ENCODE measurements around the gene ENOPH1.
A peak's percentile ranks its signal among the peaks of the same experiment; 100 is the strongest.
"Not testable (repeated sequence)": the region's sequence is repeated elsewhere in the genome, so short reads cannot be mapped to it uniquely, and the experiment has no call there.

Gene ENOPH1

DNA sequence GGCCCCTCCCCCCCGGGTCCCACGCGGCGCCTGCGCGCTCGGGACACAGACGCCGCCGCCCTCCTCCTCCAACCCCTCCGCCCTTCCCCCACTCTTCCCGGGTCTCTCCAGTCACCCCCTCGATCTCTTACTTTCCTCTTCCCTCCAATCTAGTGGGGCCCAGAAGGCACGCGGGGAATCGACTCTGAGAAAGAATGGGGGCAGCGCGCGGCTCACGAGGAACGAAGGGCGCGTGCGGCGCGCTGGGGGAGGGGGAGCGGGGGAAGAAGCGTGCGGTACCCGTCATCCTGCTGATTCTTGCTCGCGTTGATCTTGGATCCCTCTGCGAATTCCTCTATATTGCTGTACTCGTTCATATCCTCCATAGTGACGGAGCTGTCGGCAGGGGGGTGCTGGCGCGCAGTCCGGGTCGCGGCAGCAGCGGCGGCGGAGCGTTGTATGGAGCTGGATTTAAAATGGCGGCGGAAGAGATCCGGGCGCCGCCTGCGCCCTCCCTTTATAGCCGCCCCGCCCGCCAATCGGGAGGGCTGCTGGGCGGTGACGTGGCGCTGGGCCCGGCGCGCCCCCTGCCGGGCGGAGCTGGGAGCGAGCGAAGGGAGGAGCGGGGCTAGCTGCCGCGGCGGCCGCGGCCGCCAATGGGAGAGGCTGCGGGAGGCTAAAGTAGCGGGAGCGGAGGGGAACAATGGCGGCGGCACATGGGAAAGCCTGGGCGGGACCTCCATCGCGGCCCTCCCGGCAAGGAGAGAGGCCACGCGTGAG lies 1.2 kb upstream of the ENOPH1 start:
- peak; percentile 45 for DNase-seq

DNA sequence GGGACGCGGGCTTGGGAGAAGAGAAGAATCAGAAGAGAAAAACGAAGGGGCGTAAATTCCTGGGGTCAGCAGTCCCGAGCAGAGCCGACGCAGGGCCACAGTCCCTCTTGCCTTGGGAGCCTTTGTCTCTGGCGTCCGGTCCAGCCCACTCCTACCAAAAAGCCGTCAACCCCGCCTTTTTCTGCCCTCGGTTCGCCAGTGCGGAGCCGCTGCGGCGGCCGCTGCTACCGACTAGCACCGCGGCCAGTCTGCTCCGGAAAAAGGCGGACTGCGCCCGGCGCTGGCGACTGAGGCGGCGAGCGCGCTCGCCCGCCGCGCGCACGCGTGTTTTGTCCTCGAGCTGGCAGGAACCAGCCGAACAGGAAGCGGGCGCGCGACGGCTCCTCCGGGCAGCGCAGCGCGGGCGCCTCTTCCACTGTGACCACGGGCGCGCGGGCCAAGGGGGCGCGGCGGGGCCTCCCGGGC lies 630 bp upstream of the ENOPH1 start:
- no peak for DNase-seq

DNA sequence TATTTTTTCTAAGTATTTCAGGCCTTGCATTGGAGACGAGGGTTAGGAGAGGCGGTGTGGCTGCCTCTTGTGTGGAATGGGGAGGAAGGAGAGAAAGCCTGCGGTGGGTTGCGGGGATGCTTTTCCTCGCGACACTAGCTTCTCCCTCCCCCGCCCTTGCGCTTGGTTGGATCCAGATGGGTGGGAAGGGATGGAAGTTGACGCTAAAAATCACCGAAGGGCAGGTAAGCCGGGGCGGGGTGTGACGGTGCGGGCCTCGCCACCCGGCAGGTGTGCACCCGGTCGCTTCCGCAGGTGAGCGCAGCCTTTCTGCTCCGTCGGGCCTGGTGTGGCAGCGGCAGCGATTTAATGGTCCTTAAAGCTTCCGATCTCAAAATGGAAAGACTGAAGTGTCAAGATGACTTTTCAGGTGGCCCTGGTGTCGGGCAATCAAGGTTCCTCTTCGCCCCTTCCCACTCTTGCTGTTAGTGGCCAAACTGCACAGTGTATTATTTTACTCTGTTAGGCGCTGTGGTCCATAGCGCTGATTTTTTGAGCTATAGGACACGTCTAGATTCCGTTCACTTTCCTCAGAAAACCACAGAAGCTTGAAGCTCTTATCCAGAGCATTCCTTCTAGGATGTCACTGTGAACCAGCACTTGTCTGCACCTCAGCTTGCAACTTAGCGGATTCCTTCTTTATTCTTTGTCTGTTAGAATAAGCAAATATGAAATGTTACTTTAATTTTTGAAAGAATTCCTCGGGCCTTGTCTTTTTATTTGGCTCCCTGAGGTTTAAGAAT lies 765 bp downstream of the ENOPH1 start:
- peak; percentile 33 for DNase-seq

DNA sequence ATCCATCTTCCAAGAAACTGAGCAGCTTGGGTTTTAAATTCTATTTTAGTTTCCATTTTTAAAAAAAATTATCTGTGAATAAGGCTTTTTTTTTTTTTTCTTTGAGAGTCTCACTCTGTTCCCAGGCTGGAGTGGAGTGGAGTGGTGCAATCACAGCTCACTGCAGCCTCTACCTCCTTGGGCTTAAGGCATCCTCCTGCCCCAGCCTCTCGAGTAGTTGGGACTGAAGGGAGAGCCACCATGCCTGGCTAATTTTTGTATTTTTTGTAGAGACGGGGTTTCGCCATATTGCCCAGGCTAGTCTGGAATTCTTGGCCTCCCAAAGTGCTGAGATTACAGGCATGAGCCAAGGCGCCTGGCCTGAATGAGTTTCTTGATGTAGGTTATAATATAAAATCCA lies 1.4 kb downstream of the ENOPH1 start:
- DNase-seq: no peak

DNA sequence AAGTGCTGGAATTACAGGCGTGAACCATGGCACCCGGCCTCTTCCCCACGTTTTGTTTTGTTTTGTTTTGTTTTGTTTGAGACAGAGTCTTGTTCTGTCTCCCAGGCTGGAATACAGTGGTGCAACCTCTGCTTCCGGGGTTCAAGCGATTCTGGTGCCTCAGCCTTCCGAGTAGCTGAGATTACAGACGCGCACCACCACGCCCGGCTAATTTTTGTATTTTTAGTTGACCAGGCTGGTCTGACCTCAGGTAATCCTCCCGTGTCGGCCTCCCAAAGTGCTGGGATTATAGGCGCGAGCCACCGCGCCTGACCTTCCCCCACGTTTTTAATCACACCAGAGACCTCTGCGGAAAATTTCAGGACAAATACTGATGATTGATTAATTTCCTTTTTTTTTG lies 2.2 kb downstream of the ENOPH1 start:
- no peak for DNase-seq

DNA sequence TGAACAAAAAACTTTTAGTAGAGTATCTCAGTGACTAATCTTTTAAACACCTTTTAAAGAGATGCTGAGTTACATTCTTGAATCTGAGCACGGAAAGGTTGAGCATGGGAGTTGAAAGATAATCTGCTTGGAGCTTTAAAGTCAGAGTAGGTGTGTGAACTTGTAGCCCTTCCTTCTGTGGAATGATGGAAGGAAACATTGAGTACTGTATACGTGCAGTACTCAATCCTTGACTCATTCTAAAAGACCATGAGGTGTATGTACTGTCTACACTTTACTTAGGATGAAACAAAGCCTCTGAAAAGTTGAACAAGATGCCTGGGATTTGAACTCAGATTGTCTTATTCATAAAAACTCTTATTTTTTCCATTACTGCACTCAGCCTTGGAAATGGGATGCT lies 3.4 kb downstream of the ENOPH1 start:
- DNase-seq: no peak

DNA sequence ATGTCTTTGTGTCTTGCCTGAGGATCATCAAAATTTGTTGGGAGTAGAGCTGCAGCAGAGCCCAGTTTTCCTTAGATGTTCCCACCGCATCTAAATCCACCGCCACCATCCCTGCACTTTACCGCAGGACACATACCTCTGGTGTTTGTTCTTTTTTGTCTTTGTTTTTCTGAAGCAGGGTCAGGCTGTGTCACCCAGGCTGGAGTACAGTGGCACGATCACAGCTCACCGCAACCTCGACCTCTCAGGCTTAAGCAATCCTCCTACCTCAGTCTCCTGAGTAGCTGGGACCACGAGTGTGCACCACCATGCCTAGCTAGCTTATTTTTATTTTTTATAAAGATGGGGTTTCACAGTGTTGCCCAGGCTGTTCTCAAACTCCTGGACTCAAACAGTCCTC lies 4.6 kb downstream of the ENOPH1 start:
- DNase-seq: no peak

DNA sequence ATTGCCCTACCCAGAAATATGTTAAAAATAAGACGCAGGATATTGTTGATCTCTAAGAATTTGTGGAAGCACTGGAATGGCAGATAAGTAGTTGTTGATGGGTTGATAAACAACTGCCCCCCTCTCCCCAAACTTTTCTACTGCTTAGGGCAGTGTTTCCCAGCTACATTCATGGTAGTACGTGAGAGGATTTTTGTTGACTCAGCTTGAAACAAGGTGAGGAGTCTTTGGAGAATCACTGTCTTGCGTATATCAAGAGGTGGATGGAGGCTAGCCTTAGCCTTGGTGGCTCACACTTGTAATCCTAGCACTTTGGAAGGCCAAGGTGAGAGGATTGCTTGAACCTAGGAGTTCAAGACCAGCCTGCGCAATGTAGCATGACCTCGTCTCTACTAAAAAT lies 5.7 kb downstream of the ENOPH1 start:
- DNase-seq: no peak

DNA sequence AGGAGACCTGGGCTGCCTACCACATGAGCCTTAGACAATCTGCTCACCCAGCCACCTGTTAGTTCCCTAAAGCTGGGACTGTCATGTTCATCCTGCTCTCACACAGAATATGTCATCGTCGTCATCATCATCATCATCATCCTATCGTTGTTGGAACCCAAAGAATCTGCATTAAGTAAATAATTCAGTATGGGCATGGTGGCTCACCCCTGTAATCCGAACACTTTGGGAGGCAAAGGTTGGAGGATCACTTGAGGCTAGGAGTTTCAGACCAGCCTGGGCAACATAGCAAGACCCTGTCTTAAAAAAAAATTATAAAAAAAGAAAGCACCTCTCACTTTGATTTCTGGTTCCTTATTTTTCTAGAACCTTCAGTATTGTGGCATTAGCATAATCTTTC lies 6.4 kb downstream of the ENOPH1 start:
- DNase-seq: no peak

DNA sequence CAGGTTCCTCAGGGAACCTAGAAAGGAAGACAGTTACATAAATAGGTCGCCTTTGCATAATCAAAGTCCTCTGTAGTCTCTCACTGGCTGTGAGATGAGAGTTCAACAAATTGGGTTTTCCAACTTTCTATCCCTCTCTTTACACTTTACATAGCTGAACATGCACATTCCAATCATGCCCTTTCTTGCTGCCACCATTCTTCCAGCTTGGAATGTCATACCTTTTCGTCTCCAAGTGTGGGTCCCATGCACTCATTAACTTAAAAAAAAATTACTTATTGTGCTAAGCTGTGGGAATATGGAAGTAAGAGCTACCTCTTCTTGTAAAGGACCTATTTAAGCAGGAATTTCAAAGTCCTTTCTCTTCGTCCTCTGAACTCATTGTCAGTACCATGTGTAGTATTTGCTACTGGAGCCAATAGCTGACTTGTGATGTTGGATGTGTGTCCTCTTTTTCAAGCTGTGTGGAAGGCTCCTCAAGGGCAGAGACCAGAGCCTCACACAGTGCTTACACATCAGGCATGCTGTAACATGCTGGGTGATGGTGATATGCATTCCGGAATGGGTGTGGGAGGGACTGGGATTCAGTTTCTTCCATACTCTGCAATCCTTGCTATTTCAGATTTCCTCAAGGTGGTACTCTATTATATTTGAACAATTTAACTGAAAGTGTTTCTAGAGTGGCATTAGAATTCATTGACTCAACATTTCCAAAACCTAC lies 7.1 kb downstream of the ENOPH1 start:
- no peak for DNase-seq

DNA sequence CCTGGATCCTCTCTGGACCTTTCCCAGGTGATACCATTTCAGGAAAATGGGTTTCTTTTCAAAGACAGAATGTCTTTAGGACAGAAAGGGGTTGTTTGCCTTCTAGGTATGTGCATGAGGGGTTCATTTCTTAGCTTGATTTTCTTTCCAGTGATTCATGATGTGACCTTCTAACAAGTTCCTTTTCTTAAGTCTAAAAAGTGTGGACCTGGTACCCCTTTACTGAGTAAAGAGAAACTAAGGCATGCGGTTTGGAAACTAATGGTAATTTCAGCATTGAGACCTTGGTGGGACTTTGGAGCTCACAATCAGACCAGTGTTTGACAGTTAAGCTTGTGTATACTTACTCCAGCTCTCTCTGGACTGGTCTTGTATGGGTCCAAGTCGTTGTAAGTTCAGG lies 8.7 kb downstream of the ENOPH1 start:
- DNase-seq: no peak

DNA sequence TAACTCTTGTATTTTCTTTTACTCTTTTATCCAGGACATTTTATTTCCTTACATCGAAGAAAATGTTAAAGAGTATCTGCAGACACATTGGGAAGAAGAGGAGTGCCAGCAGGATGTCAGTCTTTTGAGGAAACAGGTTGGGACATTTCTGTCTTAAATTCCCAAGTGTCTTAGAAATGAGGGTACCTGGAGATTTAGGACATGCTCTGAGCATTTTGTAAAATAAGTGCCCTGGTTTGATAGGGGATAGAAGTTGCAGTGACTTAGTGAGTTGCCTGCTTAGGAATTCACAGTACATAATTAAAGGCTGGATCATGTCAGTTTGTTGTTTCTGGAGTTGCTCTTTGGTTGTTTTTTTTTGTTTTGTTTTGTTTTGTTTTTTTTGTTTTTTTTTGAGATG lies 17.5 kb downstream of the ENOPH1 start:
- DNase-seq: no peak

DNA sequence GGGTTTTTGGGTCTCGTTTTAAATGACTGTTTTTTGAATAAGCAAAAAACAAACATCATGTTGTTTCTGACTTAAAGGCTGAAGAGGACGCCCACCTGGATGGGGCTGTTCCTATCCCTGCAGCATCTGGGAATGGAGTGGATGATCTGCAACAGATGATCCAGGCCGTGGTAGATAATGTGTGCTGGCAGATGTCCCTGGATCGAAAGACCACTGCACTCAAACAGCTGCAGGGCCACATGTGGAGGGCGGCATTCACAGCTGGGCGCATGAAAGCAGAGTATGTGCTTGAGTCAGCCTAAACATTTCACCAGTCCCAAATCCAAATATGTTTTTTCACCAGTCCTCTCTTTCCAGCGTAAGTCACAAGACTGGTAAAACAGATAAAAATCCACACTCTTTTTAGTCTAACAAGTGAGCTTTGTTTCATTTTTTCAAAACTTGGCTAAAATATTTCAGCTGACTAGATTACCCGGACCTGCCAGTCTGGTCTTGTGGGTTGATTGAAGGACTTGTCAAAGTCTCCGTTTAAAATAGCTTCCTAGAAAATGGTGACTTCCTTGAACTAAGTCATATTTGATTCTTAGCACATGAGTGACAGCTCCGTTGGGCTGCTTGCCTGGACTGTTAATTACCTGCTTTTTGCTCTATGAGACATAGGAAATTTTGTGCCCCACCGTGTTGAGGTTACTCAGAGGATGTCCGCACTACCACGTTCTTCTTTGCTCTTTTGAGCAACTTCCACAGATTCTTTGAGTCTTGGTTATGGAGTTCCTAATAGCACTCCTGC lies 20.8 kb downstream of the ENOPH1 start:
- DNase-seq: no peak

DNA sequence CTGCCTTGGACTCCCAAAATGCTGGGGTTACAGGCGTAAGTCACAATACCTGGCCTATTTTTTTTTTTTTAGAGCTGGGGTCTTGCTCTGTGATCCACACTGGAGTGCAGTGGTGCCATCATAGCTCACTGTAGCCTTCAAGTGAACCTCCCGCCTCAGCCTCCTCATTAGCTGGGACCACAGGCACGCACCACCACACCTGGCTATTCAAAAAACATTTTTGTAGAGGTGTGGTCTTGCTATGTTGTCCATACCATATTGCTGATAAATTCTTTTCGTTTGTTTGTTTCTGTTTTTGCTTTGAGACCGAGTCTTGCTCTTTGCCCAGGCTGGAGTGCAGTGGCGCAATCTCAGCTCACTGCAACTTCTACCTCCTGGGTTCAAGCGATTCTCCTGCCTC lies 21.6 kb downstream of the ENOPH1 start:
- DNase-seq: no peak

DNA sequence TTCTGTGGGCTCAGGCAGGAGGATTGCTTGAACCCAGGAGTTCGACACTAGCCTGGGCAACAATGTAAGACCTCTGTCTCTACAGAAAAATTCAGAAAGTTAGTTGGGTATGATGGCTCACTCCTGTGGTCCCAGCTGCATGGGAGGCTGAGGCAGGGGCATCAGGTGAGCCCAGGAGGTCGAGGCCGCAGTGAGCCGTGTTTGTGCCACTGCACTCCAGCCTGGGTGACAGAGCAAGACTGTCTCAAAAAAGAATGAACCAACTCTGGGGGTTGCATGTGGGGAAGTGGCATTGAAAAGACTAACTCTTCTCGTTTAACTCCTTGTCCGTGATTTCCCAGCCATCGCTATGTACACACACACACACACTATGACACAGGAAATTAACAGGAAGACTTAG lies 26.9 kb downstream of the ENOPH1 start:
- no peak for DNase-seq

DNA sequence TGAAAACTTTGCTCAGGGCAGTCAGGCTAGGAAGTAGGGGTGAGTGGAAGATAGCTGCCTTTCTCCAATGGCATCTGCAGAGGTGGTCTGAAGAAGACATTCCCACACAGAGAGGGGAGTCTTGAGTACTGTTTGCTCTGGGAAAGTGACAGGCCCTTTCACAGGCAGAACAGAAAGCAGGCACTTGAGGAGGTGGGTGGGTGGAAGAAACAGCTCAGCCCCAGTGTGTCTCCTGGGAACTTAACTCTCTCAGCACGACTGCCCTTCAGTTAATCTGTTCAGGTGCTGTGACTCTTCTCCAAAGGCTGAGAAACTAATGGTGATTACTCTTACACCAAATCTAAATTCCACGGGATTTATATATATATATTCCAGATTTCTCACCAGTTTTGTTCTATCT lies 28.3 kb downstream of the ENOPH1 start:
- DNase-seq: no peak

DNA sequence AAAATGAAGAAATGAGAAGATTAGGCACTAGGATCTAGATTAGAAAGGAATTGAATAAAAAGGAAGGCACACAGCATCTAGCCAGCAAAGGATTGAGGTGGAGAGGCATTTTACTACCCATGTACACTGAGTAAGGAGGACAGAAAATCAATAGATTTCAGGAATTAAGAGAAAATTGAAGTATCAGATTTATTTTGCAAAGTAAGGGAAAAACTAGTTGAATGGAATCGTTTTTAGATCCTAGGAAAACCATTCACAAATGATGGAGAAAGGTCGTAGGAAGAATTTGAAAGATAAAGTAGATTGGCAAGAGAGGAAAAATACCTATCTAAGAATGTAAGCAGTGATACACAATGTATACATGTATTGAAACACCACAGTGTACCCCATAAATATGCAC lies 31.3 kb downstream of the ENOPH1 start:
- DNase-seq: no peak

DNA sequence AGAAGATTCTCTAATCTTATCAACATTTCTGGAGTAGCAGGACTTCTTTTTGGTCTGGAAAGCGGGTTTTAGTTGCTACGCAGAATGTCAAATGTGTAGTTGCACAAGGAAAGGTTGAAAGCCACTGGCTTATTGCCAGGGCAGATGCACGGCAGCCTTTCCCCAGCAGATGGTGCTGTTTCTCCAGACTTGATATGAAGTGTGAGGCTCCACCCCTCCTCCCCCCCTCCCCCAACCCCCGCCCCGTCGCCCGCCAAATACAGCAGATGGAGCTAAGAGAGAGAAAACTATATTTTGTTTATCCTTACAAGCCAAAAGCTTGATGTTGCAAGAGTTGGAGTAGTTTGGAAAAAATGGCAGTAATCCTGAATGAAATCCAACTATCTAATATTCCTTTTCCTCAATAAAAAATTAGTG lies 32.0 kb downstream of the ENOPH1 start:
- peak; percentile 65 for DNase-seq

DNA sequence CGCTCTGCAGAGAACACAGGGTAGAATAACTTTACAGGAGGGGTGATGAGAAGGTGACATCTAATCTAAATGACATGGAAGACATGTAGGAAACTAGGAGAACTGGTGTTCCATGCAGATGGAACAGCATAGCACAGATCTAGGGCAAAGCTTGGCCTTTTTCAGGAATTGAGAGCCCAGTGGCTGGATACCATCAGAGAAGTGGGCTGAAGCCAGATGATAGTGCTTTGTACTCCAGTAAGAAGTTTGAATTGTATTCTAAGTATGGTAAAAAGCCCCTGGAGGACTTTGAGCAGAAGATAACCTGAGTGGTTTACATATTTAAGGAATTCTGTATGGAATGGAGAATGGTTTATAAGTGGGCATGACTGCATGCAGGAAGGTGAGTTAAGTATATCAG lies 32.8 kb downstream of the ENOPH1 start:
- DNase-seq: no peak

DNA sequence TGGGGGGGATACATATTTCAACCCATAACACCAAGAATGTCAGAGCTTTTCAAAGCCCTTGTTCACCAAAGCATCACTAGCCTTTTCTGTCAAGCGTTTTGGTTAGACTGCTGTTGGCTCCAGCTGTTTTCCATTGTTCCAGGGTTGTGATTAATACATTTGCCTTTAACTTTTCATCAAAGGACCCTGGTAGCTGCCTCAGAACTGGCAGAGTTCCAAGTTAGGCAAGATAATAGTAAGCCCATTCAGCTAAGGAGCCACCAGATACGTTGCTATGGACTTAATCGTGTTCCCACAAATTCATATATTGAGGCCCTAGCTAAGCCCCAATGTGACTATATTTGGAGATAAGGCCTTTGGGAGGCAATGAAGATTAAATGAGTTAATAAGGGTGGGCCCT lies 37.1 kb downstream of the ENOPH1 start:
- DNase-seq: no peak

DNA sequence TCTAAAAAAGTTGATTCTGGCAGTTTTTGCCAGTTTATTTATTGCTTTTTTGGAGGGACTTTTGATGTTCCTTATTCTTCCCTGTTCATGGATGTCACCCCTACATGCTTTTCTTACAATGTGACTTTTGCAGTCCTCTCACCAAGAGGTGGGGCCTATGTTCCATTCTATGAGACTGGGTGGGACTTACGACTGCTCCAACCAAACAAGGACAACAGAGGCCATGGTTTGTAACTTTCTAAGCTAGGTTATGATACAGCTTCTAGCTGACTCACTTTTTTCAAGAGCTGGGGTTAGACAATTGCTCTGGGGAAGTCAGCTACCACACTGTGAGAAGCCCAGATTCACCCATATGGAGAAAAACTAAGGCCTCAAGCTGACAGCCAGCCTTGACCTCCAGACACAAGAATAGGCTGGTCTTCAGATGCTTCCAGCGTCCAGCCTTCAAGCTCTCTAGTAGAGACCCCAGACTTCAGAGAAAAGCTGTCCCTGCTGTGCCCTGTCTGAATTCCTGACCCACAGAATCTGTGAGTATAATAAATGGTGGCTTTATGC lies 39.5 kb downstream of the ENOPH1 start:
- no peak for DNase-seq

DNA sequence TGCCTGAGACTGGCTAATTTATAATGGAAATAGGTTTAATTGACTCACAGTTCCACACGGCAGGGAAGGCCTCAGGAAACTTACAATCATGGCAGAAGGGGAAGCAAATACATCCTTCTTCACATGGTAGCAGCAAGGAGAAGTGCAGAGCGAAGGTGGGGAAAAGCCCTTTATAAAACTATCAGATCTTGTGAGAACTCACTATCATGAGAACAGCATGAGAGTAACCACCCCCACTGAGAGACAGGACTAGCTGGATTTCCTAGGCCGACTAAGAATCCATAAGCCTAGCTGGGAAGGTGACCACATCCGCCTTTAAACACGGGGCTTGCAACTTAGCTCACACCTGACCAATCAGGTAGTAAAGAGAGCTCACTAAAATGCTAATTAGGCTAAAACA lies 42.7 kb downstream of the ENOPH1 start:
- DNase-seq: not testable (repeated sequence)

All from NCI-H2171 (cell line).